Measurements from ENCODE around the gene ZNF500. TPM values are rescaled to one million over a fixed set of nuclear protein-coding genes. Genes with fewer than 3 reads are reported as not detected.

ZNF500 gene
- polyA plus RNA-seq (2013, experiment 1 of 2), result 5.4 TPM
- 5.4 TPM for polyA plus RNA-seq (2013, experiment 2 of 2)

DNA sequence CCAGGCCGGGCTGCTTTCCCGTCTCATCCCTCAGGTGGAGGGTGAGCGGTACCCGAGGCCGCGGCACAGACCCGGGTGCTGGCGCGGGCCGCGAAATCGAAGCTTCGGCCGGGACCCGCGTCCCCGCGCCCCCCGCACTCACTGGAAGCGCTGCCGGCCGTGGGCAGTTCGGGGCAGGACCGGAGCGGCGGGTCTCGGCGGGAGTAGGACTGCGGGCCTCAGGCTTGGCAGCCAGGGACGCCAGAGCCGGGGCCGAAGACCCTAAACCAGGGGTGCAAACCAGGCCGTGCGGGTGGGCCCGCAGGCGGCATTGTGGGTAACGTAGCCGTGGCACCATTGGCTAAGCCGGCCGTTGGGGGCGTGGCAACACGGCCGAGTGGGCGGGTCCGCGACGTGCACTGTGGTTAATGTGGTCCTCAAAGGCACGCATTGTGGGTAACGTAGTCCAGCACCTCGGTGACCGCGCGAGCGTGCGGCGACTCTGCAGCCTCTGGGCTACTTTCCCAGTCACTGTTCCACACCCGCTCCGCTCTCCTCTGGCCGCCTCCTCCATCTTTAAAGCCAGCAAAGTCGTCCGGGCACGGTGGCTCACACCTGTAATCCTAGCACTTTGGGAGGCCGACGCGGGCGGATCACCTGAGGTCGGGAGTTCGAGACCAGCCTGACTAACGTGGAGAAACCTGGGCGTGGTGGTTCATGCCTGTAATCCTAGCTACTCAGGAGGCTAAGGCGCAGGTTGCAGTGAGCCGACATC, at the start of gene ZNF500:
Gene ZNF500, minus strand, starts transcription at position 288 of the 754 bp plus-strand sequence. CDS start 1,184 bp downstream, outside the sequence.
- Histone ChIP-seq H3K4me3 (ENCODE audit: insufficient read depth in 1 of 2, low read depth in 1 of 2, low read length in 2 of 2) (peak within 1 kb of the TSS; percentile 87 to 94), H3K18ac (ENCODE audit: low read depth in 1 of 2, low read length in 2 of 2) (peak within 1 kb of the TSS; percentile 77 to 92), H4K8ac (ENCODE audit: low read length) (peak within 1 kb of the TSS; percentile 95), H2BK120ac (ENCODE audit: low read depth, low read length) (no peak within 1 kb of the TSS), H2BK15ac (ENCODE audit: low read depth, poor library complexity, severe bottlenecking) (peak within 1 kb of the TSS; percentile 71), H2AK5ac (ENCODE audit: low read length, severe bottlenecking) (peak within 1 kb of the TSS; percentile 49), H2AFZ (ENCODE audit: low read depth, low read length) (peak within 1 kb of the TSS; percentile 86), H4K91ac (ENCODE audit: low read length) (peak within 1 kb of the TSS; percentile 57), H3K4me1 (ENCODE audit: control insufficient read depth, insufficient read depth, low read depth, low read length) (peaks cover 21% of the 10 kb centered on the region), H3K36me3 (ENCODE audit: control insufficient read depth in 1 of 2, insufficient read depth in 2 of 2, low read depth in 1 of 2, low read length in 2 of 2) (peaks cover 30 to 32% of the 10 kb centered on the region in 2 experiments), H2BK12ac (ENCODE audit: low read length in 2 of 2) (peak within 1 kb of the TSS in 1 of 2 experiments; percentile 42), H3K9me3 (ENCODE audit: control insufficient read depth, low read length) (no peaks in the 10 kb centered on the region), H3K23ac (ENCODE audit: low read length in 2 of 2) (peak within 1 kb of the TSS in 1 of 2 experiments; percentile 46), H3K79me1 (replicated peaks; ENCODE audit: low read length, poor library complexity, severe bottlenecking) (peaks cover 27% of the 10 kb centered on the region), H3K14ac (ENCODE audit: low read length in 2 of 2) (peak within 1 kb of the TSS in 1 of 2 experiments; percentile 74), H3K4me2 (ENCODE audit: low read length, poor library complexity, severe bottlenecking) (peak within 1 kb of the TSS; percentile 72), H3K4ac (ENCODE audit: low read depth in 1 of 2, low read length in 2 of 2) (peak within 1 kb of the TSS; percentile 71 to 73), H2BK5ac (ENCODE audit: low read depth, low read length, poor library complexity, severe bottlenecking) (peak within 1 kb of the TSS; percentile 10), H3K9ac (ENCODE audit: low read length) (peak within 1 kb of the TSS; percentile 94), H3K27me3 (ENCODE audit: control insufficient read depth in 1 of 2, insufficient read depth in 1 of 2, low read length in 2 of 2) (no peaks in the 10 kb centered on the region), H3K27ac (ENCODE audit: low read length, poor library complexity, severe bottlenecking) (peak within 1 kb of the TSS; percentile 30)
- peak; percentile 96 for DNase-seq
- 4% methylated on average over 68 of the region's 72 CpGs for WGBS

GRCh38 chr16:4814542-4815173, 47.7 kb upstream of the ZNF500 start:
- H2AFZ ChIP-seq (ENCODE audit: low read depth, low read length), result no peak overlapping the region
- no peak overlapping the region for H3K4ac ChIP-seq (ENCODE audit: low read depth in 1 of 2, low read length in 2 of 2)
- H3K9ac ChIP-seq (ENCODE audit: low read length), result no peak overlapping the region
- H3K4me1 ChIP-seq (ENCODE audit: control insufficient read depth, insufficient read depth, low read depth, low read length), result no peaks in the 10 kb centered on the region
- no peak for DNase-seq
- no peak overlapping the region for H2AK5ac ChIP-seq (ENCODE audit: low read length, severe bottlenecking)
- H3K36me3 ChIP-seq (ENCODE audit: control insufficient read depth in 1 of 2, insufficient read depth in 2 of 2, low read depth in 1 of 2, low read length in 2 of 2), result peaks cover 72 to 84% of the 10 kb centered on the region in 2 experiments
- no peak overlapping the region for H4K91ac ChIP-seq (ENCODE audit: low read length)
- no peak overlapping the region for H3K4me2 ChIP-seq (ENCODE audit: low read length, poor library complexity, severe bottlenecking)
- no peak overlapping the region for H3K23ac ChIP-seq (ENCODE audit: low read length in 2 of 2)
- WGBS, result 95% methylated on average over 16 of the region's 16 CpGs
- no peak overlapping the region for H2BK120ac ChIP-seq (ENCODE audit: low read depth, low read length)
- H3K9me3 ChIP-seq (ENCODE audit: control insufficient read depth, low read length), result no peaks in the 10 kb centered on the region
- no peak overlapping the region for H2BK12ac ChIP-seq (ENCODE audit: low read length in 2 of 2)
- no peak overlapping the region for H2BK5ac ChIP-seq (ENCODE audit: low read depth, low read length, poor library complexity, severe bottlenecking)
- no peak overlapping the region for H3K4me3 ChIP-seq (ENCODE audit: insufficient read depth in 1 of 2, low read depth in 1 of 2, low read length in 2 of 2)
- no peak overlapping the region for H3K14ac ChIP-seq (ENCODE audit: low read length in 2 of 2)
- H3K18ac ChIP-seq (ENCODE audit: low read depth in 1 of 2, low read length in 2 of 2), result no peak overlapping the region
- no peak overlapping the region for H3K27ac ChIP-seq (ENCODE audit: low read length, poor library complexity, severe bottlenecking)
- H3K79me1 ChIP-seq (replicated peaks; ENCODE audit: low read length, poor library complexity, severe bottlenecking), result peaks cover 24% of the 10 kb centered on the region
- H4K8ac ChIP-seq (ENCODE audit: low read length), result no peak overlapping the region
- H2BK15ac ChIP-seq (ENCODE audit: low read depth, poor library complexity, severe bottlenecking), result no peak overlapping the region
- H3K27me3 ChIP-seq (ENCODE audit: control insufficient read depth in 1 of 2, insufficient read depth in 1 of 2, low read length in 2 of 2), result no peaks in the 10 kb centered on the region

GRCh38 chr16:4814046-4814445, 47.1 kb upstream of the ZNF500 start:
- H3K14ac ChIP-seq (ENCODE audit: low read length in 2 of 2), result no peak overlapping the region
- H3K4ac ChIP-seq (ENCODE audit: low read depth in 1 of 2, low read length in 2 of 2), result no peak overlapping the region
- no peak overlapping the region for H3K4me3 ChIP-seq (ENCODE audit: insufficient read depth in 1 of 2, low read depth in 1 of 2, low read length in 2 of 2)
- H2AFZ ChIP-seq (ENCODE audit: low read depth, low read length), result no peak overlapping the region
- H2BK12ac ChIP-seq (ENCODE audit: low read length in 2 of 2), result no peak overlapping the region
- no peaks in the 10 kb centered on the region for H3K27me3 ChIP-seq (ENCODE audit: control insufficient read depth in 1 of 2, insufficient read depth in 1 of 2, low read length in 2 of 2)
- H3K4me2 ChIP-seq (ENCODE audit: low read length, poor library complexity, severe bottlenecking), result no peak overlapping the region
- H3K79me1 ChIP-seq (replicated peaks; ENCODE audit: low read length, poor library complexity, severe bottlenecking), result peaks cover 24% of the 10 kb centered on the region
- no peak overlapping the region for H2BK15ac ChIP-seq (ENCODE audit: low read depth, poor library complexity, severe bottlenecking)
- H3K23ac ChIP-seq (ENCODE audit: low read length in 2 of 2), result no peak overlapping the region
- H3K9ac ChIP-seq (ENCODE audit: low read length), result no peak overlapping the region
- no peak overlapping the region for H3K18ac ChIP-seq (ENCODE audit: low read depth in 1 of 2, low read length in 2 of 2)
- no peak for DNase-seq
- no peaks in the 10 kb centered on the region for H3K4me1 ChIP-seq (ENCODE audit: control insufficient read depth, insufficient read depth, low read depth, low read length)
- no peak overlapping the region for H4K8ac ChIP-seq (ENCODE audit: low read length)
- peaks cover 75 to 80% of the 10 kb centered on the region in 2 experiments for H3K36me3 ChIP-seq (ENCODE audit: control insufficient read depth in 1 of 2, insufficient read depth in 2 of 2, low read depth in 1 of 2, low read length in 2 of 2)
- no peak overlapping the region for H2BK120ac ChIP-seq (ENCODE audit: low read depth, low read length)
- no peak overlapping the region for H2BK5ac ChIP-seq (ENCODE audit: low read depth, low read length, poor library complexity, severe bottlenecking)
- H3K27ac ChIP-seq (ENCODE audit: low read length, poor library complexity, severe bottlenecking), result no peak overlapping the region
- no peak overlapping the region for H4K91ac ChIP-seq (ENCODE audit: low read length)
- no peak overlapping the region for H2AK5ac ChIP-seq (ENCODE audit: low read length, severe bottlenecking)
- no peaks in the 10 kb centered on the region for H3K9me3 ChIP-seq (ENCODE audit: control insufficient read depth, low read length)

- DNase-seq, result no peak
- Histone ChIP-seq H3K4me1 (ENCODE audit: control insufficient read depth, insufficient read depth, low read depth, low read length) (no peaks in the 10 kb centered on the region), H3K14ac (ENCODE audit: low read length in 2 of 2) (no peak overlapping the region), H2BK12ac (ENCODE audit: low read length in 2 of 2) (no peak overlapping the region), H2AFZ (ENCODE audit: low read depth, low read length) (no peak overlapping the region), H3K27ac (ENCODE audit: low read length, poor library complexity, severe bottlenecking) (no peak overlapping the region), H3K9ac (ENCODE audit: low read length) (no peak overlapping the region), H3K23ac (ENCODE audit: low read length in 2 of 2) (no peak overlapping the region), H3K18ac (ENCODE audit: low read depth in 1 of 2, low read length in 2 of 2) (no peak overlapping the region), H2AK5ac (ENCODE audit: low read length, severe bottlenecking) (no peak overlapping the region), H3K27me3 (ENCODE audit: control insufficient read depth in 1 of 2, insufficient read depth in 1 of 2, low read length in 2 of 2) (no peaks in the 10 kb centered on the region), H2BK5ac (ENCODE audit: low read depth, low read length, poor library complexity, severe bottlenecking) (no peak overlapping the region), H3K36me3 (ENCODE audit: control insufficient read depth in 1 of 2, insufficient read depth in 2 of 2, low read depth in 1 of 2, low read length in 2 of 2) (peaks cover 70 to 80% of the 10 kb centered on the region in 2 experiments), H4K8ac (ENCODE audit: low read length) (no peak overlapping the region), H4K91ac (ENCODE audit: low read length) (no peak overlapping the region), H2BK120ac (ENCODE audit: low read depth, low read length) (no peak overlapping the region), H3K4ac (ENCODE audit: low read depth in 1 of 2, low read length in 2 of 2) (no peak overlapping the region), H3K4me3 (ENCODE audit: insufficient read depth in 1 of 2, low read depth in 1 of 2, low read length in 2 of 2) (no peak overlapping the region), H2BK15ac (ENCODE audit: low read depth, poor library complexity, severe bottlenecking) (no peak overlapping the region), H3K79me1 (replicated peaks; ENCODE audit: low read length, poor library complexity, severe bottlenecking) (peaks cover 20% of the 10 kb centered on the region), H3K9me3 (ENCODE audit: control insufficient read depth, low read length) (no peaks in the 10 kb centered on the region), H3K4me2 (ENCODE audit: low read length, poor library complexity, severe bottlenecking) (no peak overlapping the region)
- WGBS, result 97% methylated on average over 16 of the region's 16 CpGs
Measured at GRCh38 chr16:4813251-4814003, 46.5 kb upstream of the ZNF500 start.
